Immature natural killer cell (primary cell): ENCODE data around the gene ARID4B. TPM values are rescaled to one million over a fixed set of nuclear protein-coding genes. Genes with fewer than 3 reads are reported as not detected.
"Not testable (repeated sequence)": the region's sequence is repeated elsewhere in the genome, so short reads cannot be mapped to it uniquely, and the experiment has no call there.

Experiments used
- DNase-seq, 3 donors: peaks; one replicate each; pipeline ENCODE4 v3.0.0; 2022; ENCODE audit warnings: mixed read lengths in 1 of 3
- H3K27ac Mint-ChIP-seq, 6 donors: one replicate each; pipeline ENCODE4 v1.8.0; 2020; ENCODE audit warnings: mixed read lengths in 6 of 6, mild to moderate bottlenecking in 5 of 6, inconsistent platforms in 4 of 6, moderate library complexity in 3 of 6
- H3K27me3 Mint-ChIP-seq, 3 donors: one replicate each; pipeline ENCODE4 v1.8.0; 2020 to 2021; ENCODE audit warnings: low read depth in 3 of 3, mild to moderate bottlenecking in 3 of 3, mixed read lengths in 3 of 3, moderate library complexity in 3 of 3, inconsistent platforms in 1 of 3
- H3K36me3 Mint-ChIP-seq, 3 donors: one replicate each; pipeline ENCODE4 v1.8.0; 2020; ENCODE audit warnings: mixed read lengths in 3 of 3, inconsistent platforms in 2 of 3, mild to moderate bottlenecking in 2 of 3
- H3K4me1 Mint-ChIP-seq, 2 donors: one replicate each; pipeline ENCODE4 v1.8.0; 2020; ENCODE audit warnings: inconsistent platforms in 2 of 2, mild to moderate bottlenecking in 2 of 2, mixed read lengths in 2 of 2, moderate library complexity in 1 of 2
- H3K4me3 Mint-ChIP-seq, 5 donors: one replicate each; pipeline ENCODE4 v1.8.0; 2020; ENCODE audit warnings: mild to moderate bottlenecking in 5 of 5, mixed read lengths in 5 of 5, inconsistent platforms in 3 of 5, moderate library complexity in 3 of 5
- H3K9me3 Mint-ChIP-seq, 6 donors: one replicate each; pipeline ENCODE4 v1.8.0; 2020; ENCODE audit warnings: mild to moderate bottlenecking in 6 of 6, mixed read lengths in 6 of 6, inconsistent platforms in 4 of 6, moderate library complexity in 3 of 6
- polyA plus RNA-seq, 3 donors: library from polyadenylated mRNA; unstranded; fragments of 300-500 nt; fragmentation: Illumina TruSeq; gene quantifications; one replicate each; pipeline ENCODE4 v1.2.3, GENCODE V29; 2021

The ARID4B gene
- polyA plus RNA-seq, 3 donors from 2014 or later: 28.3 to 77.9 (median 34.2) TPM

- peak within 1 kb of the TSS; percentile 92 to 99 (median 96) for H3K27ac Mint-ChIP-seq
- peaks cover 0 to 3% (median 3%) of the 10 kb centered on the region in 3 donors for H3K36me3 Mint-ChIP-seq
- peaks cover 27 to 28% of the 10 kb centered on the region in 2 donors for H3K4me1 Mint-ChIP-seq
- peak within 1 kb of the TSS; percentile 94 to 100 (median 97) for H3K4me3 Mint-ChIP-seq
- no peaks in the 10 kb centered on the region for H3K9me3 Mint-ChIP-seq
- peaks cover 5 to 13% (median 12%) of the 10 kb centered on the region in 3 donors for H3K27me3 Mint-ChIP-seq
- DNase-seq: peak; percentile 90 to 93 (median 92)
These were observed 166.9 kb downstream of the ARID4B start, which contains the start of gene RBM34 for GRCh38 chr1:235160957-235161684. Gene RBM34, minus strand, starts transcription at chr1:235161250. Its CDS starts 24 bp downstream, at chr1:235161226.

- Mint-ChIP-seq H3K27ac (peak overlapping the region; percentile 92 to 99 (median 96)), H3K27me3 (peaks cover 5 to 12% (median 12%) of the 10 kb centered on the region in 3 donors), H3K4me3 (peak overlapping the region; percentile 94 to 100 (median 97)), H3K36me3 (peaks cover 0 to 3% (median 3%) of the 10 kb centered on the region in 3 donors), H3K4me1 (peaks cover 27 to 28% of the 10 kb centered on the region in 2 donors), H3K9me3 (no peaks in the 10 kb centered on the region)
- DNase-seq: no peak
These were observed 167.5 kb downstream of the ARID4B start for GRCh38 chr1:235160383-235160956.

GRCh38 chr1:235159930-235160329 is 168.0 kb downstream of the ARID4B start:
- Mint-ChIP-seq H3K4me1 (peaks cover 28 to 30% of the 10 kb centered on the region in 2 donors), H3K27me3 (peaks cover 5 to 12% (median 8%) of the 10 kb centered on the region in 3 donors), H3K4me3 (peak overlapping the region; percentile 94 to 100 (median 97)), H3K27ac (peak overlapping the region; percentile 92 to 99 (median 96))
- not testable (repeated sequence) for H3K36me3 Mint-ChIP-seq, DNase-seq, H3K9me3 Mint-ChIP-seq

GRCh38 chr1:235159284-235159683 is 168.7 kb downstream of the ARID4B start:
- Mint-ChIP-seq H3K4me3 (peak overlapping the region in 4 of 5 donors; percentile 21 to 97 (median 77)), H3K4me1 (peaks cover 30 to 36% of the 10 kb centered on the region in 2 donors), H3K27me3 (peaks cover 5 to 10% (median 10%) of the 10 kb centered on the region in 3 donors), H3K27ac (peak overlapping the region in 3 of 6 donors; percentile 35 to 95 (median 92)), H3K36me3 (peaks cover 0 to 10% (median 7%) of the 10 kb centered on the region in 3 donors)
- DNase-seq, H3K9me3 Mint-ChIP-seq: not testable (repeated sequence)

GRCh38 chr1:235158680-235159079 is 169.3 kb downstream of the ARID4B start:
- no peak for DNase-seq
- H3K36me3 Mint-ChIP-seq: peaks cover 1 to 11% (median 8%) of the 10 kb centered on the region in 3 donors
- H3K4me1 Mint-ChIP-seq: peaks cover 30 to 38% of the 10 kb centered on the region in 2 donors
- H3K9me3 Mint-ChIP-seq: no peaks in the 10 kb centered on the region
- peak overlapping the region in 3 of 5 donors; percentile 16 to 47 (median 17) for H3K4me3 Mint-ChIP-seq
- peaks cover 5 to 10% (median 8%) of the 10 kb centered on the region in 3 donors for H3K27me3 Mint-ChIP-seq
- no peak overlapping the region for H3K27ac Mint-ChIP-seq

GRCh38 chr1:235157150-235157549 is 170.8 kb downstream of the ARID4B start:
- H3K27ac Mint-ChIP-seq: no peak overlapping the region
- peaks cover 7 to 14% (median 14%) of the 10 kb centered on the region in 3 donors for H3K36me3 Mint-ChIP-seq
- no peak for DNase-seq
- H3K4me1 Mint-ChIP-seq: peaks cover 31 to 39% of the 10 kb centered on the region in 2 donors
- H3K27me3 Mint-ChIP-seq: peaks cover 5 to 10% (median 8%) of the 10 kb centered on the region in 3 donors
- H3K4me3 Mint-ChIP-seq: no peak overlapping the region
- H3K9me3 Mint-ChIP-seq: no peaks in the 10 kb centered on the region

- H3K4me3 Mint-ChIP-seq: no peak overlapping the region
- peaks cover 27 to 37% of the 10 kb centered on the region in 2 donors for H3K4me1 Mint-ChIP-seq
- H3K9me3 Mint-ChIP-seq: no peaks in the 10 kb centered on the region
- H3K27me3 Mint-ChIP-seq: peaks cover 5 to 10% (median 8%) of the 10 kb centered on the region in 3 donors
- H3K27ac Mint-ChIP-seq: no peak overlapping the region
- peaks cover 8 to 16% (median 15%) of the 10 kb centered on the region in 3 donors for H3K36me3 Mint-ChIP-seq
- no peak for DNase-seq
These were observed 171.2 kb downstream of the ARID4B start for GRCh38 chr1:235156740-235157139.

- H3K4me3 Mint-ChIP-seq: no peak overlapping the region
- H3K36me3 Mint-ChIP-seq: peaks cover 11 to 17% (median 16%) of the 10 kb centered on the region in 3 donors
- H3K27ac Mint-ChIP-seq: no peak overlapping the region
- DNase-seq: no peak
- H3K27me3 Mint-ChIP-seq: peaks cover under 1 to 10% (median 6%) of the 10 kb centered on the region in 3 donors
- H3K9me3 Mint-ChIP-seq: no peaks in the 10 kb centered on the region
- H3K4me1 Mint-ChIP-seq: peaks cover 25 to 35% of the 10 kb centered on the region in 2 donors
These were observed 171.7 kb downstream of the ARID4B start for GRCh38 chr1:235156265-235156664.

GRCh38 chr1:235152235-235152634 is 175.7 kb downstream of the ARID4B start:
- Mint-ChIP-seq H3K4me3 (no peak overlapping the region), H3K9me3 (no peaks in the 10 kb centered on the region), H3K36me3 (peaks cover 19 to 33% (median 25%) of the 10 kb centered on the region in 3 donors), H3K27me3 (peaks cover 0 to 4% (median 3%) of the 10 kb centered on the region in 3 donors), H3K4me1 (peaks cover 14 to 38% of the 10 kb centered on the region in 2 donors), H3K27ac (no peak overlapping the region)
- DNase-seq: no peak

GRCh38 chr1:235151033-235151432 is 176.9 kb downstream of the ARID4B start:
- Mint-ChIP-seq H3K27me3 (peaks cover 0 to 4% (median 3%) of the 10 kb centered on the region in 3 donors), H3K27ac (peak overlapping the region in 4 of 6 donors; percentile 26 to 60 (median 33)), H3K4me1 (peaks cover 14 to 38% of the 10 kb centered on the region in 2 donors), H3K36me3 (peaks cover 19 to 34% (median 25%) of the 10 kb centered on the region in 3 donors), H3K9me3 (no peaks in the 10 kb centered on the region), H3K4me3 (no peak overlapping the region)
- no peak for DNase-seq

GRCh38 chr1:235149824-235150223 is 178.2 kb downstream of the ARID4B start:
- no peaks in the 10 kb centered on the region for H3K9me3 Mint-ChIP-seq
- H3K4me1 Mint-ChIP-seq: peaks cover 14 to 34% of the 10 kb centered on the region in 2 donors
- peaks cover 17 to 36% (median 25%) of the 10 kb centered on the region in 3 donors for H3K36me3 Mint-ChIP-seq
- H3K4me3 Mint-ChIP-seq: no peak overlapping the region
- no peak overlapping the region for H3K27ac Mint-ChIP-seq
- H3K27me3 Mint-ChIP-seq: peaks cover 0 to 4% (median 3%) of the 10 kb centered on the region in 3 donors
- DNase-seq: no peak

- H3K27ac Mint-ChIP-seq: no peak overlapping the region
- peaks cover 0 to 2% (median 0%) of the 10 kb centered on the region in 3 donors for H3K27me3 Mint-ChIP-seq
- H3K36me3 Mint-ChIP-seq: peaks cover 9 to 33% (median 20%) of the 10 kb centered on the region in 3 donors
- H3K9me3 Mint-ChIP-seq: no peaks in the 10 kb centered on the region
- peaks cover 13 to 24% of the 10 kb centered on the region in 2 donors for H3K4me1 Mint-ChIP-seq
- H3K4me3 Mint-ChIP-seq: no peak overlapping the region
- no peak for DNase-seq
These were observed 180.7 kb downstream of the ARID4B start for GRCh38 chr1:235147269-235147668.

GRCh38 chr1:235145639-235146038 is 182.3 kb downstream of the ARID4B start:
- Mint-ChIP-seq H3K27ac (no peak overlapping the region), H3K36me3 (peaks cover 5 to 32% (median 12%) of the 10 kb centered on the region in 3 donors), H3K9me3 (no peaks in the 10 kb centered on the region), H3K4me3 (no peak overlapping the region), H3K4me1 (peaks cover 4 to 11% of the 10 kb centered on the region in 2 donors), H3K27me3 (peaks cover 0 to 3% (median 0%) of the 10 kb centered on the region in 3 donors)
- DNase-seq: no peak
